IPS-NIHi7 (cell line): ENCODE results near the gene FERMT1.
"Not testable (repeated sequence)": the region's sequence is repeated elsewhere in the genome, so short reads cannot be mapped to it uniquely, and the experiment has no call there.

Experiments
- DNase-seq: peaks from one replicate; pipeline ENCODE4 v3.0.0; 2012; ENCODE audit warnings: mixed read lengths; ENCODE audit errors: extremely low spot score

The FERMT1 gene

GRCh38 chr20:6115221-6115895 is 7.5 kb downstream of the FERMT1 start:
- DNase-seq = no peak

- no peak for DNase-seq
Measured at GRCh38 chr20:6114696-6115095, 8.1 kb downstream of the FERMT1 start.

GRCh38 chr20:6113951-6114350 is 8.9 kb downstream of the FERMT1 start:
- no peak for DNase-seq

- DNase-seq = not testable (repeated sequence)
Measured at GRCh38 chr20:6112965-6113364, 9.9 kb downstream of the FERMT1 start.

GRCh38 chr20:6108330-6108729 is 14.5 kb downstream of the FERMT1 start:
- no peak for DNase-seq

GRCh38 chr20:6104493-6105188 is 18.2 kb downstream of the FERMT1 start:
- no peak for DNase-seq

- no peak for DNase-seq
Measured at GRCh38 chr20:6103301-6103700, 19.5 kb downstream of the FERMT1 start.

- DNase-seq = no peak
Measured at GRCh38 chr20:6101346-6101745, 21.5 kb downstream of the FERMT1 start.

GRCh38 chr20:6100246-6100645 is 22.6 kb downstream of the FERMT1 start:
- DNase-seq = no peak

GRCh38 chr20:6099819-6100218 is 23.0 kb downstream of the FERMT1 start:
- no peak for DNase-seq

- no peak for DNase-seq
Measured at GRCh38 chr20:6095409-6095808, 27.4 kb downstream of the FERMT1 start.

GRCh38 chr20:6094565-6094964 is 28.3 kb downstream of the FERMT1 start:
- no peak for DNase-seq

GRCh38 chr20:6094063-6094462 is 28.8 kb downstream of the FERMT1 start:
- DNase-seq = no peak

- DNase-seq = no peak
Measured at GRCh38 chr20:6091661-6092060, 31.2 kb downstream of the FERMT1 start.

- no peak for DNase-seq
Measured at GRCh38 chr20:6086868-6087267, 36.0 kb downstream of the FERMT1 start.

GRCh38 chr20:6083926-6084325 is 38.9 kb downstream of the FERMT1 start:
- no peak for DNase-seq

- no peak for DNase-seq
Measured at GRCh38 chr20:6081236-6081635, 41.6 kb downstream of the FERMT1 start.

GRCh38 chr20:6079016-6079415 is 43.8 kb downstream of the FERMT1 start:
- DNase-seq = no peak

GRCh38 chr20:6075428-6076219 is 47.2 kb downstream of the FERMT1 start:
- no peak for DNase-seq

GRCh38 chr20:6074784-6075183 is 48.0 kb downstream of the FERMT1 start:
- no peak for DNase-seq

GRCh38 chr20:6074145-6074561 is 48.7 kb downstream of the FERMT1 start:
- DNase-seq = peak; percentile 61

GRCh38 chr20:6070829-6071695 is 51.8 kb downstream of the FERMT1 start:
- no peak for DNase-seq
